ENCODE results near the gene PEPD.

- no peak for TF ChIP-seq POLR2AphosphoS5 (IDR thresholded peaks at IDR 0.05; ENCODE audit: low read depth, low read length)
- TF ChIP-seq, protein P1, sequence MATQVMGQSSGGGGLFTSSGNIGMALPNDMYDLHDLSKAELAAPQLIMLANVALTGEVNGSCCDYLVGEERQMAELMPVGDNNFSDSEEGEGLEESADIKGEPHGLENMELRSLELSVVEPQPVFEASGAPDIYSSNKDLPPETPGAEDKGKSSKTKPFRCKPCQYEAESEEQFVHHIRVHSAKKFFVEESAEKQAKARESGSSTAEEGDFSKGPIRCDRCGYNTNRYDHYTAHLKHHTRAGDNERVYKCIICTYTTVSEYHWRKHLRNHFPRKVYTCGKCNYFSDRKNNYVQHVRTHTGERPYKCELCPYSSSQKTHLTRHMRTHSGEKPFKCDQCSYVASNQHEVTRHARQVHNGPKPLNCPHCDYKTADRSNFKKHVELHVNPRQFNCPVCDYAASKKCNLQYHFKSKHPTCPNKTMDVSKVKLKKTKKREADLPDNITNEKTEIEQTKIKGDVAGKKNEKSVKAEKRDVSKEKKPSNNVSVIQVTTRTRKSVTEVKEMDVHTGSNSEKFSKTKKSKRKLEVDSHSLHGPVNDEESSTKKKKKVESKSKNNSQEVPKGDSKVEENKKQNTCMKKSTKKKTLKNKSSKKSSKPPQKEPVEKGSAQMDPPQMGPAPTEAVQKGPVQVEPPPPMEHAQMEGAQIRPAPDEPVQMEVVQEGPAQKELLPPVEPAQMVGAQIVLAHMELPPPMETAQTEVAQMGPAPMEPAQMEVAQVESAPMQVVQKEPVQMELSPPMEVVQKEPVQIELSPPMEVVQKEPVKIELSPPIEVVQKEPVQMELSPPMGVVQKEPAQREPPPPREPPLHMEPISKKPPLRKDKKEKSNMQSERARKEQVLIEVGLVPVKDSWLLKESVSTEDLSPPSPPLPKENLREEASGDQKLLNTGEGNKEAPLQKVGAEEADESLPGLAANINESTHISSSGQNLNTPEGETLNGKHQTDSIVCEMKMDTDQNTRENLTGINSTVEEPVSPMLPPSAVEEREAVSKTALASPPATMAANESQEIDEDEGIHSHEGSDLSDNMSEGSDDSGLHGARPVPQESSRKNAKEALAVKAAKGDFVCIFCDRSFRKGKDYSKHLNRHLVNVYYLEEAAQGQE (IDR thresholded peaks at IDR 0.05; ENCODE audit: insufficient read depth in 1 of 2, low read depth in 2 of 2, low read length in 2 of 2) = no peak
- TF ChIP-seq SIN3A (IDR thresholded peaks at IDR 0.05; ENCODE audit: borderline replicate concordance, insufficient read depth, low read length) = no peak
These were observed 86.5 kb downstream of the PEPD start for GRCh38 chr19:33434886-33435705.

Data from PFSK-1 (cell line).